Thyroid gland (tissue), 4 donors: ENCODE results near the gene SLC22A3. TPM values are rescaled to one million over a fixed set of nuclear protein-coding genes. Genes with fewer than 3 reads are reported as not detected.

Experiments used
- DNase-seq, 2 donors: peaks; one replicate each; pipeline ENCODE4 v3.0.0-alpha.2; 2019
- H3K27ac ChIP-seq, 3 donors: fragments of 200-600 bp; sonication (generic); 1 replicate in 2 of 3; 2 replicates in 1 of 3; pipeline ENCODE4 v1.5.1; 2016 to 2019; ENCODE audit warnings: mild to moderate bottlenecking in 1 of 3, moderate library complexity in 1 of 3
- H3K27me3 ChIP-seq: fragments of 200-600 bp; sonication (generic); one replicate; pipeline ENCODE4 v1.5.1; 2019
- H3K36me3 ChIP-seq, 2 donors: fragments of 200-600 bp; sonication (generic); one replicate each; pipeline ENCODE4 v1.5.1; 2016 to 2019
- H3K4me1 ChIP-seq, 2 donors: fragments of 200-600 bp; sonication (generic); one replicate each; pipeline ENCODE4 v1.5.1; 2017 to 2019
- H3K4me3 ChIP-seq, 3 donors: fragments of 200-600 bp; sonication (generic); replicated peaks in 1 of 3; 1 replicate in 2 of 3; 2 replicates in 1 of 3; pipeline ENCODE4 v1.5.1; 2016; ENCODE audit warnings: mild to moderate bottlenecking in 1 of 3
- H3K9me3 ChIP-seq: fragments of 200-600 bp; sonication (generic); one replicate; pipeline ENCODE4 v1.5.1; 2017
- CTCF ChIP-seq, 6 experiments: fragments of 200-600 bp in 3 of 6; fragments of 450-650 bp in 3 of 6; sonication (generic) in 3 of 6; IDR thresholded peaks; one replicate each; pipeline ENCODE4 v1.5.1; 2016 to 2019; ENCODE audit warnings: antibody characterized with exemption in 6 of 6, mild to moderate bottlenecking in 2 of 6, inconsistent platforms in 1 of 6, moderate library complexity in 1 of 6
- POLR2A ChIP-seq, 2 donors: fragments of 450-650 bp; IDR thresholded peaks; one replicate each; pipeline ENCODE4 v1.6.1; 2017; ENCODE audit warnings: antibody characterized with exemption in 2 of 2, mild to moderate bottlenecking in 2 of 2, moderate library complexity in 1 of 2
- WGBS, 2 donors: methylation state at CpG; one replicate each; pipeline ENCODE4 v1.1.5; 2017; 5-methylcytosine and 5-hydroxymethylcytosine counted together
- intact Hi-C: fragments of 100-400 bp; cut with DNase I; formaldehyde crosslinking; loops from one replicate; pipeline ENCODE4 v1.15.1; 2023
- total RNA-seq, 4 donors: library from RNA; depleted of rRNA; stranded (reverse); fragments of >200 nt; gene quantifications; one replicate each; pipeline ENCODE4 v1.2.3, GENCODE V29; 2016

The SLC22A3 gene
- total RNA-seq, 4 donors from 2014 or later: 0.67 to 3.9 (median 2.5) TPM

DNA sequence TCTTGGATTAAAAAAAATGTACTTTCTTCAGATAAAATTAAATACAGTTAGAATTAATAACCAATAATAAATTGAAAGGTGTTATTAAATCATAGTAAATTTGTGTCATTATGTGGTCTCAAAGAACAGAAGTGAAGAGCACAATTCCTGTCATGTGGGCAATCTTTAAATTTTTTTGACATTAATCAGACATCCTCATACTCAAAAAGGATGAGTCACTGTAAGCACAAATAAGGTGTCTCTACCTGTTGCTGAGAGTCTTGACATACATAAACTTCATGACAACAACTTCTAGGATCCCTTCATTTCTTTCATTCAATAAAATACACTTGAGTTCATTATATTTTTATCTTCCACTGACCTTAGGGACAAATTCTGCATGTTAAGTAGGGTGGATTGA, 76.1 kb downstream of the SLC22A3 start:
- H3K4me1 ChIP-seq: no peaks in the 10 kb centered on the region
- no peak overlapping the region for H3K4me3 ChIP-seq
- H3K27ac ChIP-seq: no peak overlapping the region
- H3K36me3 ChIP-seq: no peaks in the 10 kb centered on the region
- no peaks in the 10 kb centered on the region for H3K9me3 ChIP-seq
- no peaks in the 10 kb centered on the region for H3K27me3 ChIP-seq
- DNase-seq: no peak
- TF ChIP-seq POLR2A (IDR thresholded peaks at IDR 0.05) (no peak), CTCF (IDR thresholded peaks at IDR 0.05) (no peak)
- intact Hi-C loops: no loop called here

DNA sequence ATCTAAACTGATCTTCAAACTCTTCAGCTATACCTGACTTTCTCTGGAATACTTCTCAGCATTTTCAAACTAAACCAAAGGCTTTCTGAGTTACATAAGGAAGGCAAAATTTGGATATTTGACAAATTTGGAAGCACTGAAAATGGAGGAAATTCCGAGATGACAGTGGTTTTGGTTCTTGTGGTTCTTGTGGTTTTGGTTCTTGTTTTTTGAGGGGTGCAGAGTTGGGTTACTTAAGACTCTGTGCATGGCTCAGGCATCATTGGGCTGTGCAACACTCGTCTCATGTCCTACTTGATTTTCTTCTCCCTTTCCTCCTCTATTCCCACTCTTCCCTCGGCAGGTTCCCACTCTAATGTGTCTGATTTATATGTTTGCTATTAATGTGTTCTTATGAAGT, 78.0 kb downstream of the SLC22A3 start:
- Histone ChIP-seq H3K27ac (no peak overlapping the region), H3K4me1 (no peaks in the 10 kb centered on the region), H3K36me3 (no peaks in the 10 kb centered on the region), H3K9me3 (no peaks in the 10 kb centered on the region), H3K27me3 (no peaks in the 10 kb centered on the region), H3K4me3 (no peak overlapping the region)
- TF ChIP-seq CTCF (IDR thresholded peaks at IDR 0.05) (no peak), POLR2A (IDR thresholded peaks at IDR 0.05) (no peak)
- no peak for DNase-seq
- 85 to 87% methylated on average over 3 of the region's 3 CpGs for WGBS, 2 donors
- intact Hi-C loops: no loop called here

DNA sequence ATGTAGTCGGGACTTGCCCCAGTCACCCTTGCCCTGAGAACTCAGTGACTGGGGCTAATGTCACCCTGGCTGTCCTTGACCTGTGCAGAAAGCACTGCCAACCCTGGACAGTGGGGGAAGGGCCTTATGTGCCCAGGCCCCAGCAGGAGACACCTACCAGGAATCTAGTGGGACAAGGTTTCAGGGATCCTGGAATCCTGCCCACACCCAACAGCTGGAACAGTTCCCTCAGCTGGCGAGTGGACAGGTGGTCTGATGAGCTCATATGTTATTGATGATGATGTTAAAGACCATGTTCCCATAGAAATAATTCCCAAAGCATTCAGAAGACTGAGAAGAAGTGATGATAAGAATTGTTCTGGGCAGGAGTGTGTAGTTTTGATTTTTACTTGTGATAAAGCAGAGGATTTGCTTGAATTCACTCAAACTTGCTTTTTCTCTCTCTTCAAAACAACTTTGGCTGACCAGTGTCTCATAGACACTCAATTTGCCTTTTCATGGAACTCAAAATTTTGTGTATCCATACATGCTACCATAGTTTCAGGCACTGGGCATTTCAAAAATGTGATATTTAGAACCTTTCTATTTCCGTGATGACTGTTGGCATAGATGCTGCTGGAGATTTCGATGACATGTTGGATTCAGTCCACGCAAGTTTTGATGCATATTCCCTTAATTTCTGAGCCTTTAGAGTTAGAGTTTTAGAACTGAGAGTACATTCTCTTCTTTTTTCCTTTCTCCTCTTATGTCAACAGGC, 79.3 kb downstream of the SLC22A3 start:
- Histone ChIP-seq H3K36me3 (no peaks in the 10 kb centered on the region), H3K4me1 (no peaks in the 10 kb centered on the region), H3K27me3 (no peaks in the 10 kb centered on the region), H3K9me3 (no peaks in the 10 kb centered on the region), H3K27ac (no peak overlapping the region), H3K4me3 (no peak overlapping the region)
- 58 to 74% methylated on average over 5 of the region's 5 CpGs for WGBS, 2 donors
- intact Hi-C loops: no loop called here
- TF ChIP-seq POLR2A (IDR thresholded peaks at IDR 0.05): no peak
- no peak for TF ChIP-seq CTCF (IDR thresholded peaks at IDR 0.05)
- peak in 1 of 2 donors; percentile 4 for DNase-seq

DNA sequence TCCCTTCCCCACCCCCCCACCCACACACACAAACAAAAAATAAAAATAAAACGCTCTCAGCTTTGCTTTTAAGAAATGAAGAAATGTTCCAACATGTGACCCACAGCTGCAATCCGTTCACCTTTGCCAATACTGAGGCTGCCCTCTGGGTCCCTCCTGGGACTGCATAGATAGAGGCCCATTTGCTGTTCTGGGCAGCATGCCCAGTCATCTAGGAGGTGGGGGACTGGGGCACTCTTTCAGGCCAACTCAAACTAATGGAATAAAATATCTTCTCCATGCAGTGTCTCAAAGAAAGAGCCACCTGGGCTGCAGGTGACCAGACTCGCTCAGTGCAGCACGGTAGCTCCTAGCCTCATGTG, 79.9 kb downstream of the SLC22A3 start:
- no peak overlapping the region for H3K27ac ChIP-seq
- H3K9me3 ChIP-seq: no peaks in the 10 kb centered on the region
- intact Hi-C loops: no loop called here
- WGBS, 2 donors: 23 to 32% methylated on average over 4 of the region's 4 CpGs
- peak; percentile 67 to 74 for DNase-seq
- TF ChIP-seq POLR2A (IDR thresholded peaks at IDR 0.05): no peak
- no peaks in the 10 kb centered on the region for H3K36me3 ChIP-seq
- no peaks in the 10 kb centered on the region for H3K27me3 ChIP-seq
- H3K4me3 ChIP-seq: no peak overlapping the region
- H3K4me1 ChIP-seq: no peaks in the 10 kb centered on the region

DNA sequence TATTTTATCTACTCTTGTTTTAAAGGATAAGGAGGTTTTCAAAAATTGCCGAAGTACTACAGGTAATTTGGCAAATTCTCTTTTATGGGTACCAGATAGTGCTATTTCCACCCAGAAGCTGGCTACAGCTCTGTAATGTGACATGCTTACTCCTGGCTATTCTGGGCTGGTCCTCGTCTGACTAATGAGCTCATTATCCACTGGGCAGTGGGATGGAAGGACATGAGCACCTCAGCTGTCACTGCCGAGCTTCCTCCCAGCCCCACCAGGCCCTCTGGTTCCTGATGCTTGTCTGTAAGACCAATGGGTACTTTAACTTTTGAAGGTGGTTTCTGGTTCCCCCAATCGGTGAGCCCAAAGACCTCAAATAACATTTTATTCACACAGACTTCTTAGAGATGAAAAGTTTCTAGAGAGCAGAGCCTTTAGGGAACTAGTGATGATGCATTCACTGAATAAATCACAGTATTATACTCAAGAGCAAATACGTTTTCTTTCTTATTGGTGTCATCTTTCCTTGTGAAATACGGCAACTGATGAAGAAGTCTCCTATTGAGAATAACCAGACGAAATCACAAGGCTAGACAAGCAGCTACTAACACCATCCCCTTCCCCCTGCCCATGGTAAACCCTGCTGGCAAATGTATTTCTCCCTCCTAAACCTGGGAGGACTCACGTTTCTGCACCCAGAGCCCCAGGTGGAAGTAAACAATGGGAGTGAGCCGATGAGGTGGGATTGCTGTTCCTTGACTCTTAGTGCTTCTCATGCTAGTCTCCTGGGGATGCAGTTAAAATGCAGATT, 80.8 kb downstream of the SLC22A3 start:
- H3K36me3 ChIP-seq: no peaks in the 10 kb centered on the region
- TF ChIP-seq POLR2A (IDR thresholded peaks at IDR 0.05): no peak
- TF ChIP-seq CTCF (IDR thresholded peaks at IDR 0.05): no peak
- intact Hi-C loops: no loop called here
- no peak for DNase-seq
- no peaks in the 10 kb centered on the region for H3K4me1 ChIP-seq
- H3K4me3 ChIP-seq: no peak overlapping the region
- no peaks in the 10 kb centered on the region for H3K27me3 ChIP-seq
- H3K9me3 ChIP-seq: no peaks in the 10 kb centered on the region
- 75 to 78% methylated on average over 9 of the region's 9 CpGs for WGBS, 2 donors
- no peak overlapping the region for H3K27ac ChIP-seq
